T-helper 1 cell treated with Interleukin-12 subunit alpha and Interleukin-12 subunit beta and Interleukin-4 antibody, amounts not matched to agents 30 μg/mL and 1 μg/mL, for 36 hours (primary cell): ENCODE results near the gene SOX9.
"Not testable (repeated sequence)": the region's sequence is repeated elsewhere in the genome, so short reads cannot be mapped to it uniquely, and the experiment has no call there.

Source experiments
- H3K27ac Mint-ChIP-seq: one replicate; pipeline ENCODE4 v1.8.0; 2021; ENCODE audit warnings: mild to moderate bottlenecking, mixed read lengths
- H3K27me3 Mint-ChIP-seq: one replicate; pipeline ENCODE4 v1.8.0; 2021; ENCODE audit warnings: low read depth, mixed read lengths
- H3K36me3 Mint-ChIP-seq: one replicate; pipeline ENCODE4 v1.8.0; 2021; ENCODE audit warnings: low read depth, mixed read lengths
- H3K4me1 Mint-ChIP-seq: one replicate; pipeline ENCODE4 v1.8.0; 2021; ENCODE audit warnings: low read depth, mixed read lengths
- H3K4me3 Mint-ChIP-seq: one replicate; pipeline ENCODE4 v1.8.0; 2021; ENCODE audit warnings: mild to moderate bottlenecking, moderate library complexity, mixed read lengths
- H3K9me3 Mint-ChIP-seq: one replicate; pipeline ENCODE4 v1.8.0; 2021; ENCODE audit warnings: mixed read lengths

Gene SOX9

GRCh38 chr17:72128039-72128438, 7.2 kb downstream of the SOX9 start:
- H3K9me3 Mint-ChIP-seq = no peaks in the 10 kb centered on the region
- H3K4me3 Mint-ChIP-seq = no peak overlapping the region
- no peak overlapping the region for H3K27ac Mint-ChIP-seq
- H3K4me1 Mint-ChIP-seq = no peaks in the 10 kb centered on the region
- H3K27me3 Mint-ChIP-seq = peaks cover 21% of the 10 kb centered on the region
- peaks cover 4% of the 10 kb centered on the region for H3K36me3 Mint-ChIP-seq

DNA sequence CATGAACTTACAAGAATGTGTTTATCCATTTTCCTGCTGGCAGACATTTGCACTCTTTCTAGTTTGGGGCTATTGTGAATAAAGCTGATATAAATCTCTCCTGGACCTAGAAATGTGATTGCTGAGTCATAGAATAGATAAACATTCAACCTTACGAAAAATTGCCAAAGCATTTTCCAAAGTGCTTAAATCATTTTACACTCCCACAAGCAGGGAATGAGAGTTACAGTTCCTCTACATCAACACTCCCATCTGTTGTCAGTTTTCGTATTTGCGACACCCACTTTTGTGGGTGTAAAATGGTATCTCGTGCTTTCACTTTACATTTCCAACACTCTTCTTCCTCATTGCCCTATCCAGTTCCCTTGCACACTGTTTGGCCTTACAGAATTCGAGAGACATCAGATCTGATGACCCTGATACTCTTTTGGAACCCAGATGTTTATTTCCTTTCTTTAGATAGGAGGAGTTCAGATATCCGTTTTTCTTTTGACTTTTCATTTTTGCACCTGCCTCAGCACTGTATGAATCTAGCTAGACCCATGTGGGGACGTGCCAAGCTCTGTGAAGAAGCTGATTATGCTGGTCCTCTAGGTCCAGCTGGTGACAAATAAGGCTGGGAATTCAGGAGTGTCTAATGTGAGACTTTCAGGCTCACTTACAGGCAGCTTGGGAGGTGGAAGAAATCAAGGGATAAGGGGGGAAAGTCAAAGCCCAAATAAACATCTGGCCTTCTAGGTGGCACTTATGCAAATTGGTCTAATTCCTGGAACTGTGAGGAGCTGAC, 14.0 kb downstream of the SOX9 start:
- Mint-ChIP-seq H3K36me3 (no peaks in the 10 kb centered on the region), H3K9me3 (no peaks in the 10 kb centered on the region), H3K4me1 (no peaks in the 10 kb centered on the region), H3K27ac (no peak overlapping the region), H3K4me3 (no peak overlapping the region), H3K27me3 (no peaks in the 10 kb centered on the region)

- no peak overlapping the region for H3K27ac Mint-ChIP-seq
- no peaks in the 10 kb centered on the region for H3K27me3 Mint-ChIP-seq
- H3K9me3 Mint-ChIP-seq = no peaks in the 10 kb centered on the region
- H3K4me1 Mint-ChIP-seq = no peaks in the 10 kb centered on the region
- no peak overlapping the region for H3K4me3 Mint-ChIP-seq
- H3K36me3 Mint-ChIP-seq = no peaks in the 10 kb centered on the region
These were observed 14.9 kb downstream of the SOX9 start for GRCh38 chr17:72135546-72136325.

GRCh38 chr17:72136692-72137091, 15.9 kb downstream of the SOX9 start:
- Mint-ChIP-seq H3K36me3 (no peaks in the 10 kb centered on the region), H3K9me3 (no peaks in the 10 kb centered on the region), H3K4me3 (no peak overlapping the region), H3K27ac (no peak overlapping the region), H3K27me3 (no peaks in the 10 kb centered on the region), H3K4me1 (no peaks in the 10 kb centered on the region)

- Mint-ChIP-seq H3K4me3 (no peak overlapping the region), H3K27ac (no peak overlapping the region), H3K36me3 (no peaks in the 10 kb centered on the region), H3K27me3 (no peaks in the 10 kb centered on the region), H3K4me1 (no peaks in the 10 kb centered on the region), H3K9me3 (no peaks in the 10 kb centered on the region)
These were observed 16.3 kb downstream of the SOX9 start for GRCh38 chr17:72137161-72137560.

GRCh38 chr17:72139212-72139611, 18.4 kb downstream of the SOX9 start:
- Mint-ChIP-seq H3K27me3 (no peaks in the 10 kb centered on the region), H3K9me3 (no peaks in the 10 kb centered on the region), H3K4me3 (no peak overlapping the region), H3K4me1 (no peaks in the 10 kb centered on the region), H3K27ac (no peak overlapping the region), H3K36me3 (no peaks in the 10 kb centered on the region)

GRCh38 chr17:72141336-72141735, 20.5 kb downstream of the SOX9 start:
- Mint-ChIP-seq H3K4me3 (no peak overlapping the region), H3K36me3 (no peaks in the 10 kb centered on the region), H3K27me3 (no peaks in the 10 kb centered on the region), H3K4me1 (no peaks in the 10 kb centered on the region), H3K9me3 (no peaks in the 10 kb centered on the region), H3K27ac (no peak overlapping the region)

DNA sequence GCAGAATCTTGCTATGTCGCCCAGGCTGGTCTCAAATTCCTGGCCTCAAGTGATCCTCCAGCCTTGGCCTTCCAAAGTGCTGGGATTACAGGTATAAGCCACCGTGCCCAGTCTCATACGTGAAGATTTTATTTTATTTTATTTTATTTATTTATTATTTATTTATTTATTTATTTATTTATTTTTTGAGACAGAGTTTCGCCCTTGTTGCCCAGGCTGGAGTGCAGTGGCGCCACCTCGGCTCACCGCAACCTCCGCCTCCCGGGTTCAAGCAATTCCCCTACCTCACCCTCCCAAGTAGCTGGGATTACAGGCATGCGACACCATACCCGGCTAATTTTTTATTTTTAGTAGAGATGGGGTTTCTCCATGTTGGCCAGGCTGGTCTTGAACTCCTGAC, 21.3 kb downstream of the SOX9 start:
- not testable (repeated sequence) for H3K4me1 Mint-ChIP-seq, H3K27me3 Mint-ChIP-seq, H3K9me3 Mint-ChIP-seq, H3K27ac Mint-ChIP-seq, H3K36me3 Mint-ChIP-seq, H3K4me3 Mint-ChIP-seq

DNA sequence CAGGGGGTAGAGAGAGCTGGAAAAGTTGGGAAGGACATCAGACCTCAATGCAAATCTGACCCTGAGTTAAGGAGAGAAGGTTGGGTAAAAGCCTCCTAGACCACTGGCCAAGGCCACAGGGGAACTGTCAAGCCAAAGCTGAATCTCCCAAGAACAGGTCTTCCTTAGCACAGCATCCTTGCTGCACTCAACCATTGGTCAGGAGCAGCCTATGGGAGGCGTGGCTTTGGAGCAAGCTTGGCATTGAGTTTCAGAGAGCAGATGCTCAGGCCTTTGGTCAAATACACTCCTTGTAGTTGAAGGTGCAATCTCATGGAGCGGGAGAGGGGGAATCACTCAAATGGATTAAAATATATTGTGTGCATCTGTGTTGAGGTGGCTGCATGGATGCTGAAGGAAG, 21.8 kb downstream of the SOX9 start:
- H3K4me1 Mint-ChIP-seq = no peaks in the 10 kb centered on the region
- no peak overlapping the region for H3K27ac Mint-ChIP-seq
- no peaks in the 10 kb centered on the region for H3K9me3 Mint-ChIP-seq
- no peak overlapping the region for H3K4me3 Mint-ChIP-seq
- no peaks in the 10 kb centered on the region for H3K36me3 Mint-ChIP-seq
- no peaks in the 10 kb centered on the region for H3K27me3 Mint-ChIP-seq

- no peak overlapping the region for H3K27ac Mint-ChIP-seq
- H3K4me1 Mint-ChIP-seq = no peaks in the 10 kb centered on the region
- H3K9me3 Mint-ChIP-seq = no peaks in the 10 kb centered on the region
- no peak overlapping the region for H3K4me3 Mint-ChIP-seq
- no peaks in the 10 kb centered on the region for H3K36me3 Mint-ChIP-seq
- H3K27me3 Mint-ChIP-seq = no peaks in the 10 kb centered on the region
These were observed 22.4 kb downstream of the SOX9 start for GRCh38 chr17:72143245-72143644.

- H3K36me3 Mint-ChIP-seq = no peaks in the 10 kb centered on the region
- no peaks in the 10 kb centered on the region for H3K4me1 Mint-ChIP-seq
- H3K27ac Mint-ChIP-seq = no peak overlapping the region
- no peaks in the 10 kb centered on the region for H3K9me3 Mint-ChIP-seq
- no peaks in the 10 kb centered on the region for H3K27me3 Mint-ChIP-seq
- H3K4me3 Mint-ChIP-seq = no peak overlapping the region
These were observed 23.3 kb downstream of the SOX9 start for GRCh38 chr17:72144101-72144500.

- H3K36me3 Mint-ChIP-seq = no peaks in the 10 kb centered on the region
- no peaks in the 10 kb centered on the region for H3K9me3 Mint-ChIP-seq
- no peaks in the 10 kb centered on the region for H3K4me1 Mint-ChIP-seq
- H3K27ac Mint-ChIP-seq = no peak overlapping the region
- no peak overlapping the region for H3K4me3 Mint-ChIP-seq
- no peaks in the 10 kb centered on the region for H3K27me3 Mint-ChIP-seq
These were observed 24.7 kb downstream of the SOX9 start for GRCh38 chr17:72145562-72145961.

- H3K9me3 Mint-ChIP-seq = no peaks in the 10 kb centered on the region
- no peaks in the 10 kb centered on the region for H3K4me1 Mint-ChIP-seq
- H3K27me3 Mint-ChIP-seq = no peaks in the 10 kb centered on the region
- H3K27ac Mint-ChIP-seq = no peak overlapping the region
- no peaks in the 10 kb centered on the region for H3K36me3 Mint-ChIP-seq
- H3K4me3 Mint-ChIP-seq = no peak overlapping the region
These were observed 25.1 kb downstream of the SOX9 start for GRCh38 chr17:72145962-72146361.

GRCh38 chr17:72146371-72146770, 25.6 kb downstream of the SOX9 start:
- Mint-ChIP-seq H3K4me1 (no peaks in the 10 kb centered on the region), H3K27ac (no peak overlapping the region), H3K4me3 (no peak overlapping the region), H3K27me3 (no peaks in the 10 kb centered on the region), H3K9me3 (no peaks in the 10 kb centered on the region), H3K36me3 (no peaks in the 10 kb centered on the region)
